Suprapubic skin (tissue), 4 donors: ENCODE measurements around the gene CPS1. TPM values are rescaled to one million over a fixed set of nuclear protein-coding genes. Genes with fewer than 3 reads are reported as not detected.

Source experiments
- DNase-seq, 2 donors: peaks; one replicate each; pipeline ENCODE4 v3.0.0-alpha.2; 2019; ENCODE audit warnings: low spot score in 2 of 2
- H3K27ac ChIP-seq: fragments of 200-600 bp; sonication (generic); one replicate; pipeline ENCODE4 v1.5.1; 2019
- H3K27me3 ChIP-seq: fragments of 200-600 bp; sonication (generic); one replicate; pipeline ENCODE4 v1.5.1; 2019
- H3K36me3 ChIP-seq: fragments of 200-600 bp; sonication (generic); one replicate; pipeline ENCODE4 v1.5.1; 2019
- H3K4me1 ChIP-seq: fragments of 200-600 bp; sonication (generic); one replicate; pipeline ENCODE4 v1.5.1; 2019
- H3K4me3 ChIP-seq: fragments of 200-600 bp; sonication (generic); one replicate; pipeline ENCODE4 v1.5.1; 2019; ENCODE audit warnings: mild to moderate bottlenecking
- H3K9me3 ChIP-seq: fragments of 200-600 bp; sonication (generic); one replicate; pipeline ENCODE4 v1.5.1; 2019
- EP300 ChIP-seq: sonication (generic); formaldehyde crosslinking; IDR thresholded peaks from one replicate; pipeline ENCODE4 v1.6.1; 2017; ENCODE audit warnings: antibody characterized with exemption
- POLR2A ChIP-seq, 2 donors: fragments of 450-650 bp; IDR thresholded peaks; one replicate each; pipeline ENCODE4 v1.6.1; 2017; ENCODE audit warnings: antibody characterized with exemption in 2 of 2, mild to moderate bottlenecking in 2 of 2, moderate library complexity in 2 of 2
- POLR2AphosphoS5 ChIP-seq, 3 donors: sonication (generic); formaldehyde crosslinking; IDR thresholded peaks; one replicate each; pipeline ENCODE4 v1.6.1; 2017; ENCODE audit warnings: antibody characterized with exemption in 3 of 3
- WGBS: methylation state at CpG from one replicate; pipeline ENCODE4 v1.1.5; 2018; 5-methylcytosine and 5-hydroxymethylcytosine counted together
- total RNA-seq, 4 donors: library from RNA; depleted of rRNA; stranded (reverse); fragments of >200 nt; gene quantifications; one replicate each; pipeline ENCODE4 v1.1.0, GENCODE V29; 2016
- TF ChIP-seq, protein P1 (sequence below), 2 donors: fragments of 200-600 bp in 1 of 2; fragments of 450-650 bp in 1 of 2; sonication (generic) in 1 of 2; IDR thresholded peaks; one replicate each; pipeline ENCODE4 v1.5.1; 2016 to 2019; ENCODE audit warnings: antibody characterized with exemption in 2 of 2, mild to moderate bottlenecking in 1 of 2, moderate library complexity in 1 of 2

CPS1 gene
- total RNA-seq, 4 donors from 2014 or later: 3.6 to 7.0 (median 5.5) TPM

DNA sequence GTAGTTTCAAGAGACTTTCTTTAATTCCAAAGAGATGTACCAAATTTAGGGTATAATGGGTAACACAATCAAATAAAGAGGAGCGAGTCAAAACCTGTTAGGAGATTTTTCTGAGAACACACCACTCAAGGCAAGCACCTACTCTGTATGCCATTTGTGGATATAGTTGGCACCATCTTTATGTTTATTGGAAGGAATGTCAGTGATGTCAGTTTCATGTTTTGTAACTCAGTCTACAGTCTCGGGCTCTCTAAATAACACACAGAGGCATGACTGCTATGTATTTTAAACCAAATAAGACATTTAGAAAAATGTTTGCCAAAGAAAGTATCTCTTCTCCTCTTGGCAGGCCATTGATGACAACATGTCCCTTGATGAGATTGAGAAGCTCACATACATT lies 59.7 kb downstream of the CPS1 start:
- Histone ChIP-seq H3K27ac (no peak overlapping the region), H3K36me3 (no peaks in the 10 kb centered on the region), H3K9me3 (no peaks in the 10 kb centered on the region), H3K27me3 (no peaks in the 10 kb centered on the region), H3K4me1 (no peaks in the 10 kb centered on the region), H3K4me3 (no peak overlapping the region)
- no peak for DNase-seq
- TF ChIP-seq EP300 (no peak), POLR2AphosphoS5 (IDR thresholded peaks at IDR 0.05) (no peak), POLR2A (IDR thresholded peaks at IDR 0.05) (no peak)
- TF ChIP-seq, protein P1, sequence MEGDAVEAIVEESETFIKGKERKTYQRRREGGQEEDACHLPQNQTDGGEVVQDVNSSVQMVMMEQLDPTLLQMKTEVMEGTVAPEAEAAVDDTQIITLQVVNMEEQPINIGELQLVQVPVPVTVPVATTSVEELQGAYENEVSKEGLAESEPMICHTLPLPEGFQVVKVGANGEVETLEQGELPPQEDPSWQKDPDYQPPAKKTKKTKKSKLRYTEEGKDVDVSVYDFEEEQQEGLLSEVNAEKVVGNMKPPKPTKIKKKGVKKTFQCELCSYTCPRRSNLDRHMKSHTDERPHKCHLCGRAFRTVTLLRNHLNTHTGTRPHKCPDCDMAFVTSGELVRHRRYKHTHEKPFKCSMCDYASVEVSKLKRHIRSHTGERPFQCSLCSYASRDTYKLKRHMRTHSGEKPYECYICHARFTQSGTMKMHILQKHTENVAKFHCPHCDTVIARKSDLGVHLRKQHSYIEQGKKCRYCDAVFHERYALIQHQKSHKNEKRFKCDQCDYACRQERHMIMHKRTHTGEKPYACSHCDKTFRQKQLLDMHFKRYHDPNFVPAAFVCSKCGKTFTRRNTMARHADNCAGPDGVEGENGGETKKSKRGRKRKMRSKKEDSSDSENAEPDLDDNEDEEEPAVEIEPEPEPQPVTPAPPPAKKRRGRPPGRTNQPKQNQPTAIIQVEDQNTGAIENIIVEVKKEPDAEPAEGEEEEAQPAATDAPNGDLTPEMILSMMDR (IDR thresholded peaks at IDR 0.05): no peak
- 42% methylated on average over 2 of the region's 2 CpGs for WGBS

GRCh38 chr2:210617318-210617717 lies 60.9 kb downstream of the CPS1 start:
- TF ChIP-seq POLR2AphosphoS5 (IDR thresholded peaks at IDR 0.05): no peak
- TF ChIP-seq EP300: no peak
- TF ChIP-seq POLR2A (IDR thresholded peaks at IDR 0.05): no peak
- DNase-seq: no peak
- no peaks in the 10 kb centered on the region for H3K36me3 ChIP-seq
- 80% methylated on average over 1 of the region's 1 CpG for WGBS
- no peak overlapping the region for H3K27ac ChIP-seq
- H3K9me3 ChIP-seq: no peaks in the 10 kb centered on the region
- no peaks in the 10 kb centered on the region for H3K27me3 ChIP-seq
- H3K4me3 ChIP-seq: no peak overlapping the region
- no peaks in the 10 kb centered on the region for H3K4me1 ChIP-seq

GRCh38 chr2:210617732-210618330 lies 61.4 kb downstream of the CPS1 start:
- Histone ChIP-seq H3K36me3 (no peaks in the 10 kb centered on the region), H3K9me3 (no peaks in the 10 kb centered on the region), H3K27me3 (no peaks in the 10 kb centered on the region), H3K4me1 (no peaks in the 10 kb centered on the region), H3K4me3 (no peak overlapping the region), H3K27ac (no peak overlapping the region)
- TF ChIP-seq POLR2AphosphoS5 (IDR thresholded peaks at IDR 0.05): no peak
- TF ChIP-seq POLR2A (IDR thresholded peaks at IDR 0.05): no peak
- TF ChIP-seq, protein P1 (IDR thresholded peaks at IDR 0.05): peak in 1 of 2 donors; percentile 34
- TF ChIP-seq EP300: no peak
- no peak for DNase-seq
- WGBS: 28% methylated on average over 3 of the region's 3 CpGs

DNA sequence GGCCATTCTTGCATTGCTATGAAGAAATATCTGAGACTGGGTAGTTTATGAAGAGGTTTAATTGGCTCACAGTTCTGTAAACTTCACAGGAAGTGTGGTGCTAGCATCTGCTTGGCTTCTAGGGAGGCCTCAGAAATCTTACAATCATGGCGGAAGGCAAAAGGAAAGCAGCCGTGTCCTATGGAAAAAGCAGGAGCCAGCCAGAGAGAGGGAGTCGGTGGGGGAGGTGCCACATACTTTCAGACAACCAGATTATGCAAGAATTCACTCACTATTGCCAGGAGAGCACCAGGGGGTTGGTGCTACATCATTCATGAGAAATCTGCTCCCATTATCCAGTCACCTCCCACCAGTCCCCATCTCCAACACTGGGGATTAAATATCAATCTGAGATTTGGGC lies 64.1 kb downstream of the CPS1 start:
- Histone ChIP-seq H3K4me3 (no peak overlapping the region), H3K36me3 (no peaks in the 10 kb centered on the region), H3K27me3 (no peaks in the 10 kb centered on the region), H3K27ac (no peak overlapping the region), H3K4me1 (no peaks in the 10 kb centered on the region), H3K9me3 (no peaks in the 10 kb centered on the region)
- TF ChIP-seq POLR2AphosphoS5 (IDR thresholded peaks at IDR 0.05): no peak
- no peak for TF ChIP-seq EP300
- TF ChIP-seq, protein P1 (IDR thresholded peaks at IDR 0.05): no peak
- no peak for TF ChIP-seq POLR2A (IDR thresholded peaks at IDR 0.05)
- no peak for DNase-seq
- WGBS: 77% methylated on average over 3 of the region's 3 CpGs

DNA sequence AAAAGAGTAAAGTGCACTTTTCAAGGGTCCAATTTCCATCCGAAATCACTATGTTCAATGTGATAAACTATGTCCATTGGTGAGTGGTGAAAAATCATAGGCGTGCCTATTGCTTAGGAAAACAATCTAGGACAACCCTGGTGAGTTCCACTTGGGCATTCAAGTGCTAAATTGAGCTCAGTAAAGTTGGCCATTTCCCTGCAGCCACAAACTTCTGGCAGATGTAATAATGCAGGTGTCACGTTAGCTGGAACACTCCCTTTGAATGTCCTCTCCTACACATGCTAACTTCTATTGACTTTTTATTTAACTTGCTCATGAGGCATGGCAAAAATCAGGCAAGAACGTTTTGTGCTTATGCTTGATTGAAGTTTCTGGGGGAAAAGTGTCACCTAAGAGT lies 67.1 kb downstream of the CPS1 start:
- 69% methylated on average over 4 of the region's 4 CpGs for WGBS
- H3K9me3 ChIP-seq: no peaks in the 10 kb centered on the region
- H3K4me1 ChIP-seq: no peaks in the 10 kb centered on the region
- no peaks in the 10 kb centered on the region for H3K27me3 ChIP-seq
- H3K27ac ChIP-seq: no peak overlapping the region
- TF ChIP-seq POLR2A (IDR thresholded peaks at IDR 0.05) (no peak), POLR2AphosphoS5 (IDR thresholded peaks at IDR 0.05) (no peak), EP300 (no peak)
- TF ChIP-seq, protein P1 (IDR thresholded peaks at IDR 0.05): no peak
- H3K36me3 ChIP-seq: no peaks in the 10 kb centered on the region
- no peak for DNase-seq
- H3K4me3 ChIP-seq: no peak overlapping the region

DNA sequence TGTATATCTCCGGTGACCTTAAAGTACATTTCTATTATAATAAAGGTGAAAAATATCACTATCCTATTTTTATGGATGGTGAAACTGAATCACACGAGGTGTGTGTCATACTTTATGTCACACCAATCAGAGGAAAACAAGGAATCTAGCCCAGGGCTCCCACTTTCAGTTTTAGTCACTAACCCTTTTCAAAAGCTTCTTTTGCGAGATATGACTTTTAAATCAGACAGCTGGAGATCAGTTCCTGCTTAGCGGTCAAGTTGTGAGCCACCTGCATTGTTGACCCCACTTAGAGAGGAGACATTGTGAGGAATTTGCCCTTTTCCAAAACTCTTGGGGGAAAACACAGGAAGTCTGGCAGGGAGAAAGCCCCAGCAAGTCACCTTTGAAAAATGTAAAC lies 70.5 kb downstream of the CPS1 start:
- no peak for DNase-seq
- H3K9me3 ChIP-seq: no peaks in the 10 kb centered on the region
- no peaks in the 10 kb centered on the region for H3K4me1 ChIP-seq
- H3K27me3 ChIP-seq: no peaks in the 10 kb centered on the region
- no peaks in the 10 kb centered on the region for H3K36me3 ChIP-seq
- no peak overlapping the region for H3K4me3 ChIP-seq
- no peak for TF ChIP-seq POLR2A (IDR thresholded peaks at IDR 0.05)
- no peak for TF ChIP-seq EP300
- TF ChIP-seq, protein P1 (IDR thresholded peaks at IDR 0.05): no peak
- no peak for TF ChIP-seq POLR2AphosphoS5 (IDR thresholded peaks at IDR 0.05)
- no peak overlapping the region for H3K27ac ChIP-seq
- 66% methylated on average over 4 of the region's 4 CpGs for WGBS
